ENCODE results near the gene NUP133.
A peak's percentile ranks its signal among the peaks of the same experiment; 100 is the strongest.
"Not testable (repeated sequence)": the region's sequence is repeated elsewhere in the genome, so short reads cannot be mapped to it uniquely, and the experiment has no call there.

The NUP133 gene

DNA sequence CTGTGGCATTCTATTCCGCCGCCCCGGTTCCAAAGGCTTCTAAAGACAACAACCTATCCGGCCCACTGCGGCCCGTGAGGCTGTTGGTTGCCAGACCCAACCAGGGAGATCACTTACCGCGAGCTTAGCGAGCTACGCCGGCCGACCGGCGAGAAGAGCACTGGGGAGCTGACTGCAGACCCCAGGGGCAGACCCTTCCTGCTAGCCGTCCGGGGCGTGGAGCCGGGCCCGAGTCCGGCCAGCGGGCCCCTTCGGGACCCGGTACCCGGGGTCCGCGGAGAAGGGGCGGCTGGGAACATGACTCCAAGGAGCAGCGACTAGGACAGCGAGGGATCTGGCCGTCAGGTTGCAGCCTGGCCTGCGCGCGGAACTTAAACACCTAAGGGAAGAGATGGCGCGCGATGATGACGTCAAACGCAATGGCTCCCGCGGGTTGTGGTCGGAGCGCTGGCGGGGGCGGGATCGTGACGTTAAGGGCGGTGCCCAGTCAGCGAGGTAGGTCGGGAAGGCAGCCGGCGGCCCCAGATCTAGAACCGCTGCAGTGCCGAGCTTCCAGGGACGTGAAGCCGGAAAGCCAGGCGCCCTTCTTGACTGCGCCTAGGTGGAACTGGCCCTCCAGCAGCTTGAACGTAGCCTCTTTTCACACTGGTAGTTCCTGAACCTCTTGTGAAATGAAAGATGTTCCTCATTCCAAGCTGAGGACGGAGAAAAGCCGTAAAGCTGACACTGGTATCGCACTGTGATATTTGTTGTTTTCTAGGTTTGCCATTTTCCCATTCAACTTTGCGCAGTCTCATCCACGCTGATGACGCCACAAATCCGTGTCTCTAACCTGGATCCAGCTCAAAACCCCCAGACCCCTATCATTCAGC, at the start of gene NUP133:
NUP133 (minus strand) TSS at position 391 of the 872 bp plus-strand sequence; CDS start at position 299, 92 bp downstream.
- DNase-seq = peak; percentile 100

- DNase-seq = peak; percentile 63
Observed at GRCh38 chr1:229557200-229557850, 49.2 kb upstream of the NUP133 start.

- no peak for DNase-seq
Observed at GRCh38 chr1:229554886-229555621, 46.9 kb upstream of the NUP133 start.

- no peak for DNase-seq
Observed at GRCh38 chr1:229553621-229554130, 45.5 kb upstream of the NUP133 start.

- no peak for DNase-seq
Observed at GRCh38 chr1:229552732-229553131, 44.6 kb upstream of the NUP133 start.

- no peak for DNase-seq
Observed at GRCh38 chr1:229550812-229551567, 42.8 kb upstream of the NUP133 start.

GRCh38 chr1:229547542-229547941, 39.4 kb upstream of the NUP133 start:
- no peak for DNase-seq

GRCh38 chr1:229544587-229544986, 36.4 kb upstream of the NUP133 start:
- DNase-seq = no peak

GRCh38 chr1:229539863-229540506, 31.8 kb upstream of the NUP133 start:
- DNase-seq = no peak

GRCh38 chr1:229538945-229539344, 30.8 kb upstream of the NUP133 start:
- DNase-seq = no peak

- DNase-seq = no peak
Observed at GRCh38 chr1:229537894-229538293, 29.8 kb upstream of the NUP133 start.

DNA sequence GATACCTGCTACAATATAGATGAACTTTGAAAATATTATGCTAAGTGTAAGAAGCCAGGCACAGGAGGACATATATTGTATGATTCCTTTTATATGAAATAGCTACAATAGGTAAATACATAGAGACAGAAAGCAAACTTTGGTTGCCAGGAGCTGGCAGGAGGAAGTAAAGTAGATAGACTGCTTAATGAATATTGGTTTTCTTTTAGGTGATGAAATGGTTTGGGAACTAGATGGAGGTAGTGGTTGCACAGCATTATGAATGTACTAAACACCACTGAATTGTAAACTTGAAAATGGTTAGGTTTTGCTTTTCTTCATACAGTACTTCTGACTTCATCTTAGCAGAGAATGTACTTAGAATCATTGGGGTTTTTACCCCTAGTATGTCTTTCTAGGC, 28.8 kb upstream of the NUP133 start:
- no peak for DNase-seq

GRCh38 chr1:229535230-229535629, 27.1 kb upstream of the NUP133 start:
- DNase-seq = no peak

DNA sequence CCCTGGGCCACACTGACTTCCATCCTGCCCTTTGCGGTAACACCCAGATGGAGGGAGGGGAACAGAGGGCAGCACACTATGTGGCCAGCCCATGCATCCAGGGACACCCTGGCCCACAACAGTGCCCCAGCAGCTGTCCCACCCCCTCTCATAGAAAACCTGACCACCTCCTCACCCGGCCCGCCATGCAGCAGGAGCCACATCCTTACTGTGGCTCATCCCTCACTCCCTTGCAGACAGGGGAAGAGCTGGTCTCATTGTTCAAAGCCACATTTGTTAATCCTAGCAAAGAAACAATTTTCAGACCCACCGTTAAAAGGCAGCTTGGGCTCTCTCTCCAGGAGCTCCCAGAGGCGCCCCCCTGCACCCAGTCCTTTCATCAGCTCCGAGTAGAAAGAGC, 23.2 kb upstream of the NUP133 start:
- DNase-seq = no peak

- DNase-seq = no peak
Observed at GRCh38 chr1:229529639-229530038, 21.5 kb upstream of the NUP133 start.

- DNase-seq = no peak
Observed at GRCh38 chr1:229526695-229527094, 18.6 kb upstream of the NUP133 start.

- DNase-seq = no peak
Observed at GRCh38 chr1:229523052-229523451, 14.9 kb upstream of the NUP133 start.

DNA sequence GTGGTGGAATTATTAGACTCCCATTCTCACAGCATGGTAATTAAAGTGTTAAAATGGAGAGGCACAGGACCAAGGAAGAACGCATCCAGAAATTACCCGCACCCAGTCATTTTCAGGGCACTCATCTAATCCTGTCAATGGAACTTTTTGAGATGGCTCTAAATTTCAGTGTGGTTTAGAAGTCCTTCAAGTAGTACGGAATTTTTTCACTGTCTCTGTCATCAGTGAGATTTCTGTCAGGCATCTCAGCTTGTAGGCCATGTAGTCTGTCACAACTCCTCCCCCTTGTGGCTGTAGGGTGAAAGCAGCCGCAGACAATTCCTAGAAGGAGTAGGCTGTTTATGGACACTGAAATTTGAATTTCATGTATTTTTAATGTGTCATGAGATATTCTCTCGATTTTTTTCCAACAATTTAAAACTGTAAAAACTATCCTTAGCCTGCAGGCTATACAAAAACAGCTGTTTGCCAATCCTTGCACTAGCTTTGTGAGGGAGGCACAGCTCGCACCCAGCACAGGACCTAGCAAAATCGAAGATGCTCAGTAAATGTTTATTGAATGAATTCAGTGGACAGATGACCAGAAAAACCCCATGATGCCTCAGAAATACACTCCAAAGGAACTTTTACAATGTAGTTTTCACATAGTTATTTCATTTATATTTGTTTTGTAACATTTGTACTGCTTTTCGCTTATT, 6.6 kb upstream of the NUP133 start:
- DNase-seq = peak; percentile 82

DNA sequence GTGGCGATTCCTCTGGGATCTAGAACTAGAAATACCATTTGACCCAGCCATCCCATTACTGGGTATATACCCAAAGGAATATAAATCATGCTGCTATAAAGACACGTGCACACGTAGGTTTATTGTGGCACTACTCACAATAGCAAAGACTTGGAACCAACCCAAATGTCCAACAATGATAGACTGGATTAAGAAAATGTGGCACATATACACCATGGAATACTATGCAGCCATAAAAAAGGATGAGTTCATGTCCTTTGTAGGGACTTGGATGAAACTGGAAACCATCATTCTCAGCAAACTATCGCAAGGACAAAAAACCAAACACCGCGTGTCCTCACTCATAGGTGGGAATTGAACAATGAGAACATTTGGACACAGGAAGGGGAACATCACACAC, 3.5 kb upstream of the NUP133 start:
- DNase-seq = not testable (repeated sequence)

DNA sequence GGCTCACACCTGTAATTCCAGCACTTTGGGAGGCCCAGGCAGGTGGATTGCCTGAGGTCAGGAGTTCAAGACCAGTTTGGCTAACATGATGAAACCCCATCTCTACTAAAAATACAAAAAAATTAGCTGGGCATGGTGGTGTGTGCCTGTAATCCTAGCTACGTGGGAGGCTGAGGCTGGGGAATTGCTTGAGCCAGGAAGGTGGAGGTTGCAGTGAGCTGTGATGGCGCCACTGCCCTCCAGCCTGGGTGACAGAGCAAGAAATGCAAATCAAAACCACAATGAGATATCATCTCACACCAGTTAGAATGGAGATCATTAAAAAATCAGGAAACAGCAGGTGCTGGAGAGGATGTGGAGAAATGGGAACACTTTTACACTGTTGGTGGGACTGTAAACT, 3.1 kb upstream of the NUP133 start:
- DNase-seq = not testable (repeated sequence)

- no peak for DNase-seq
Observed at GRCh38 chr1:229509576-229509975, 1.4 kb upstream of the NUP133 start.
